PC-3 (cell line): Measurements from ENCODE around the gene PRR20G.

ENCODE experiments used
- EZH2 ChIP-seq: fragments of 300-600 bp; sonication (generic); IDR thresholded peaks from one replicate; pipeline ENCODE4 v1.6.1; 2017; ENCODE audit warnings: antibody characterized with exemption, mild to moderate bottlenecking, low read length; ENCODE audit not compliant: unreplicated experiment
- TF ChIP-seq, protein P1 (sequence below): fragments of 300-600 bp; sonication (generic); conservative IDR thresholded peaks from 2 replicates; pipeline ENCODE4 v1.5.1; 2017; ENCODE audit warnings: antibody characterized with exemption, low read depth, mild to moderate bottlenecking, low read length

DNA sequence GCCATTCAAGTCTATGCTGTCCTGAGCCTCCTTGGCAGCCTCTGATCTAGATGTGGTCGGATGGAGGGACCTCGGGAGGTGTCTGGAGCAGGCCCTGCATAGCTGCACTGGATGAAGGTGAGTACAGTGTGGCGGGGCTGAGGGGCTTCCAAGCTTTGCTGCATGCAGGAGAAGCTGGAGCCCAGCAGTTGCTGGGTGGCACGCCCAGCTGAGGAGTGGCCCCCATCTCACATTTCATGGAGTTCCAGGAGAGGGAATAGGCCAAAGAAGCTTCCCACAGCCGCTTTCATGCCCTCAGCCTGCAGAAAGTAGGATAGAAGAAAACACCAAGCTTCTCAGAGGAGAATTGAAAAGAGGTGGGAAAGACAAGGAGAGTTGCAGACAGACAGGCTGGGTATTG lies 48.3 kb upstream of the PRR20G start:
- TF ChIP-seq, protein P1, sequence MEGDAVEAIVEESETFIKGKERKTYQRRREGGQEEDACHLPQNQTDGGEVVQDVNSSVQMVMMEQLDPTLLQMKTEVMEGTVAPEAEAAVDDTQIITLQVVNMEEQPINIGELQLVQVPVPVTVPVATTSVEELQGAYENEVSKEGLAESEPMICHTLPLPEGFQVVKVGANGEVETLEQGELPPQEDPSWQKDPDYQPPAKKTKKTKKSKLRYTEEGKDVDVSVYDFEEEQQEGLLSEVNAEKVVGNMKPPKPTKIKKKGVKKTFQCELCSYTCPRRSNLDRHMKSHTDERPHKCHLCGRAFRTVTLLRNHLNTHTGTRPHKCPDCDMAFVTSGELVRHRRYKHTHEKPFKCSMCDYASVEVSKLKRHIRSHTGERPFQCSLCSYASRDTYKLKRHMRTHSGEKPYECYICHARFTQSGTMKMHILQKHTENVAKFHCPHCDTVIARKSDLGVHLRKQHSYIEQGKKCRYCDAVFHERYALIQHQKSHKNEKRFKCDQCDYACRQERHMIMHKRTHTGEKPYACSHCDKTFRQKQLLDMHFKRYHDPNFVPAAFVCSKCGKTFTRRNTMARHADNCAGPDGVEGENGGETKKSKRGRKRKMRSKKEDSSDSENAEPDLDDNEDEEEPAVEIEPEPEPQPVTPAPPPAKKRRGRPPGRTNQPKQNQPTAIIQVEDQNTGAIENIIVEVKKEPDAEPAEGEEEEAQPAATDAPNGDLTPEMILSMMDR: no peak
- TF ChIP-seq EZH2: no peak
